GM23338 (cell line): ENCODE results near the gene PRPF4. TPM values are rescaled to one million over a fixed set of nuclear protein-coding genes. Genes with fewer than 3 reads are reported as not detected.

Experiments
- ATAC-seq: fragments of 200-7000 bp; cut with Tn5 transposase; 3 replicates; pipeline ENCODE4 v1.9.1; 2020
- DNase-seq: peaks from one replicate; pipeline ENCODE4 v3.0.0-alpha.2; 2015; ENCODE audit warnings: low spot score
- H2AFZ ChIP-seq: fragments of 200-600 bp; sonication (generic); 2 replicates; pipeline ENCODE4 v1.8.0; 2016; ENCODE audit warnings: antibody characterized with exemption, mild to moderate bottlenecking, moderate library complexity
- H3F3A ChIP-seq: fragments of 200-600 bp; sonication (generic); replicated peaks from 2 replicates; pipeline ENCODE4 v1.8.0; 2017; ENCODE audit warnings: antibody characterized with exemption, mixed run types, low read depth
- H3K27ac ChIP-seq: fragments of 200-600 bp; sonication (generic); 2 replicates; pipeline ENCODE4 v1.6.1; 2016; ENCODE audit warnings: low read depth
- H3K27me3 ChIP-seq: fragments of 200-600 bp; sonication (generic); 2 replicates; pipeline ENCODE4 v1.8.0; 2016; ENCODE audit warnings: mild to moderate bottlenecking, mixed run types, moderate library complexity; ENCODE audit not compliant: insufficient read depth
- H3K36me3 ChIP-seq: fragments of 200-600 bp; sonication (generic); 2 replicates; pipeline ENCODE4 v1.8.0; 2016; ENCODE audit warnings: mild to moderate bottlenecking; ENCODE audit not compliant: insufficient read depth
- H3K4me1 ChIP-seq: fragments of 200-600 bp; sonication (generic); 2 replicates; pipeline ENCODE4 v1.8.0; 2016; ENCODE audit warnings: mild to moderate bottlenecking, moderate library complexity; ENCODE audit not compliant: insufficient read depth
- H3K4me2 ChIP-seq: fragments of 200-600 bp; sonication (generic); 2 replicates; pipeline ENCODE4 v1.7.1; 2017; ENCODE audit warnings: mixed run types
- H3K4me3 ChIP-seq: fragments of 200-600 bp; sonication (generic); 2 replicates; pipeline ENCODE4 v1.6.1; 2016; ENCODE audit warnings: mixed run types
- H3K79me2 ChIP-seq: fragments of 200-600 bp; sonication (generic); replicated peaks from 2 replicates; pipeline ENCODE4 v1.8.0; 2017; ENCODE audit warnings: mild to moderate bottlenecking; ENCODE audit not compliant: insufficient read depth
- H3K9me2 ChIP-seq: fragments of 200-600 bp; sonication (generic); 2 replicates; pipeline ENCODE4 v1.8.0; 2017; ENCODE audit not compliant: insufficient read depth
- H4K20me1 ChIP-seq: fragments of 200-600 bp; sonication (generic); replicated peaks from 2 replicates; pipeline ENCODE4 v1.8.0; 2017; ENCODE audit warnings: mild to moderate bottlenecking; ENCODE audit not compliant: insufficient read depth
- H3K27ac Mint-ChIP-seq: 2 replicates; pipeline ENCODE4 v1.8.0; 2020; ENCODE audit warnings: inconsistent platforms, mild to moderate bottlenecking, moderate library complexity, mixed read lengths
- H3K27me3 Mint-ChIP-seq: 3 replicates; pipeline ENCODE4 v1.8.0; 2022; ENCODE audit warnings: low read depth, mild to moderate bottlenecking, moderate library complexity, mixed read lengths, inconsistent platforms; ENCODE audit not compliant: insufficient read depth, poor library complexity
- H3K36me3 Mint-ChIP-seq: 3 replicates; pipeline ENCODE4 v1.8.0; 2021; ENCODE audit warnings: low read depth, mild to moderate bottlenecking, inconsistent platforms, moderate library complexity, mixed read lengths
- H3K4me1 Mint-ChIP-seq: 3 replicates; pipeline ENCODE4 v1.8.0; 2020; ENCODE audit warnings: mild to moderate bottlenecking, inconsistent platforms, mixed read lengths
- H3K4me3 Mint-ChIP-seq: 3 replicates; pipeline ENCODE4 v1.8.0; 2021; ENCODE audit warnings: moderate library complexity, mild to moderate bottlenecking, inconsistent platforms, mixed read lengths
- H3K9me3 Mint-ChIP-seq: 3 replicates; pipeline ENCODE4 v1.8.0; 2020; ENCODE audit warnings: moderate library complexity, mild to moderate bottlenecking, inconsistent platforms, mixed read lengths
- CREB1 ChIP-seq: fragments of 250-450 bp; sonication (Bioruptor Pico); IDR thresholded peaks from 2 replicates; pipeline ENCODE4 v1.5.0; 2020; ENCODE audit warnings: low read depth, mild to moderate bottlenecking, moderate library complexity
- CTCF ChIP-seq, 2 experiments: fragments of 200-600 bp in 1 of 2; sonication (generic) in 1 of 2; conservative IDR thresholded peaks; 2 replicates each; pipeline versions ENCODE4 v1.5.1 to v1.6.1; 2016 to 2017; ENCODE audit warnings: antibody characterized with exemption in 2 of 2, low read depth in 2 of 2, mild to moderate bottlenecking in 2 of 2, moderate library complexity in 1 of 2
- ETS1 ChIP-seq: IDR thresholded peaks from 2 replicates; pipeline ENCODE4 v1.6.1; 2016; ENCODE audit warnings: antibody characterized with exemption
- EZH2 ChIP-seq: fragments of 200-600 bp; sonication (generic); IDR thresholded peaks from one replicate; pipeline ENCODE4 v1.8.0; 2017; ENCODE audit warnings: antibody characterized with exemption, mild to moderate bottlenecking, low read depth; ENCODE audit not compliant: unreplicated experiment
- EZH2phosphoT487 ChIP-seq: fragments of 200-600 bp; sonication (generic); IDR thresholded peaks from one replicate; pipeline ENCODE4 v1.8.1; 2018; ENCODE audit warnings: antibody characterized with exemption; ENCODE audit not compliant: unreplicated experiment
- JUNB ChIP-seq: IDR thresholded peaks from one replicate; pipeline ENCODE4 v1.6.1; 2016; ENCODE audit warnings: antibody characterized with exemption; ENCODE audit not compliant: unreplicated experiment
- NANOG ChIP-seq: IDR thresholded peaks from 2 replicates; pipeline ENCODE4 v1.6.1; 2016; ENCODE audit warnings: antibody characterized with exemption, borderline replicate concordance
- POLR2AphosphoS5 ChIP-seq: IDR thresholded peaks from 2 replicates; pipeline ENCODE4 v1.6.1; 2016; ENCODE audit warnings: antibody characterized with exemption, low read depth
- REST ChIP-seq: IDR thresholded peaks from one replicate; pipeline ENCODE4 v1.6.1; 2018; ENCODE audit warnings: antibody characterized with exemption; ENCODE audit not compliant: unreplicated experiment
- STAT1 ChIP-seq: IDR thresholded peaks from one replicate; pipeline ENCODE4 v1.6.1; 2016; ENCODE audit warnings: antibody characterized with exemption; ENCODE audit not compliant: unreplicated experiment
- ZNF114 ChIP-seq: fragments of 250-450 bp; sonication (Bioruptor Pico); IDR thresholded peaks from 2 replicates; pipeline ENCODE4 v1.5.0; 2020; ENCODE audit warnings: mild to moderate bottlenecking, moderate library complexity
- ZNF331 ChIP-seq: fragments of 250-450 bp; sonication (Bioruptor Pico); IDR thresholded peaks from 2 replicates; pipeline ENCODE4 v1.5.0; 2020; ENCODE audit warnings: low read depth, mild to moderate bottlenecking, moderate library complexity
- ZNF462 ChIP-seq: fragments of 250-450 bp; sonication (Bioruptor Pico); IDR thresholded peaks from 2 replicates; pipeline ENCODE4 v1.5.0; 2020; ENCODE audit warnings: mild to moderate bottlenecking, moderate library complexity
- polyA plus RNA-seq: library from polyadenylated mRNA; unstranded; fragments of >200 nt; fragmentation: Nextera tagmentation; extraction: Ambion mirVana; gene quantifications from 2 replicates; pipeline ENCODE4 v1.2.1, GENCODE V29; 2016
- total RNA-seq: library from RNA; depleted of rRNA; stranded (reverse); fragments of >200 nt; shearing (Covaris generic); gene quantifications from 2 replicates; pipeline ENCODE4 v1.2.3, GENCODE V29; 2014

Gene PRPF4
- total and polyA plus RNA-seq, 2 experiments from 2014 or later = 18.7 to 34.6 TPM

GRCh38 chr9:113250807-113251206 lies 24.7 kb upstream of the PRPF4 start:
- Histone ChIP-seq H4K20me1 (0 out of 2 replicates have a peak, but pooled peaks cover 5% of the 10 kb centered on the region), H3F3A (no peaks in the 10 kb centered on the region), H3K4me3 (no peak overlapping the region), H2AFZ (no peak overlapping the region), H3K27me3 (no peaks in the 10 kb centered on the region), H3K9me2 (no peaks in the 10 kb centered on the region), H3K79me2 (no peaks in the 10 kb centered on the region; the same call in 1 of the 2 replicates), H3K36me3 (no peaks in the 10 kb centered on the region; the same call in 1 of the 2 replicates), H3K4me2 (no peak overlapping the region), H3K27ac (no peak overlapping the region), H3K4me1 (no peaks in the 10 kb centered on the region)
- Mint-ChIP-seq H3K9me3 (peaks cover 9% of the 10 kb centered on the region; the same call in 2 of the 3 replicates), H3K27ac (no peak overlapping the region), H3K4me1 (no peaks in the 10 kb centered on the region), H3K4me3 (no peak overlapping the region), H3K36me3 (peaks cover 18% of the 10 kb centered on the region), H3K27me3 (peaks cover 3% of the 10 kb centered on the region)
- DNase-seq (no peak), ATAC-seq (no peak)
- TF ChIP-seq EZH2 (no peak), JUNB (no peak), ZNF331 (no peak), NANOG (no peak), ZNF114 (no peak), CREB1 (no peak), ZNF462 (CRISPR knock-in tag) (no peak), CTCF (conservative IDR thresholded peaks at IDR 0.05; ENCODE audit: low read depth in 2 of 2) (no peak), POLR2AphosphoS5 (no peak), REST (no peak), STAT1 (no peak), EZH2phosphoT487 (no peak), ETS1 (no peak)
